Endothelial cell (in vitro differentiated cells): ENCODE measurements around the gene FTCDNL1. TPM values are rescaled to one million over a fixed set of nuclear protein-coding genes. Genes with fewer than 3 reads are reported as not detected.

ENCODE experiments used
- DNase-seq: peaks from one replicate; pipeline ENCODE4 v3.0.0; 2021; ENCODE audit warnings: low spot score
- H3K27ac Mint-ChIP-seq: one replicate; pipeline ENCODE4 v1.8.0; 2021; ENCODE audit warnings: mixed read lengths, inconsistent platforms; ENCODE audit not compliant: unreplicated experiment
- H3K27me3 Mint-ChIP-seq: one replicate; pipeline ENCODE4 v1.8.0; 2021; ENCODE audit warnings: mild to moderate bottlenecking, moderate library complexity, mixed read lengths, inconsistent platforms; ENCODE audit not compliant: unreplicated experiment
- H3K36me3 Mint-ChIP-seq: one replicate; pipeline ENCODE4 v1.8.0; 2021; ENCODE audit warnings: mild to moderate bottlenecking, low read depth, mixed read lengths, inconsistent platforms; ENCODE audit not compliant: unreplicated experiment
- H3K4me1 Mint-ChIP-seq: one replicate; pipeline ENCODE4 v1.8.0; 2021; ENCODE audit warnings: mild to moderate bottlenecking, mixed read lengths, inconsistent platforms; ENCODE audit not compliant: unreplicated experiment
- H3K4me3 Mint-ChIP-seq: one replicate; pipeline ENCODE4 v1.8.0; 2021; ENCODE audit warnings: mild to moderate bottlenecking, mixed read lengths, inconsistent platforms; ENCODE audit not compliant: unreplicated experiment
- H3K9me3 Mint-ChIP-seq: one replicate; pipeline ENCODE4 v1.8.0; 2021; ENCODE audit warnings: mixed read lengths, inconsistent platforms; ENCODE audit not compliant: unreplicated experiment
- CTCF ChIP-seq: fragments of 200-600 bp; sonication (generic); IDR thresholded peaks from one replicate; pipeline ENCODE4 v1.5.0; 2021; ENCODE audit warnings: antibody characterized with exemption; ENCODE audit not compliant: unreplicated experiment
- total RNA-seq: library from RNA; stranded (reverse); fragmentation: NEBNext Ultra II Directional; extraction: Animal tissue kit (Norgen Biotek cat#: 25700); gene quantifications from one replicate; pipeline ENCODE4 v1.2.1, GENCODE V29; 2021; ENCODE audit not compliant: unreplicated experiment

The FTCDNL1 gene
- total RNA-seq, 1 donor from 2014 or later = 1.0 TPM

- no peak for DNase-seq
- TF ChIP-seq CTCF = no peak
- H3K27me3 Mint-ChIP-seq = no peaks in the 10 kb centered on the region
- H3K4me3 Mint-ChIP-seq = no peak overlapping the region
- no peak overlapping the region for H3K27ac Mint-ChIP-seq
- no peaks in the 10 kb centered on the region for H3K9me3 Mint-ChIP-seq
- H3K4me1 Mint-ChIP-seq = peaks cover 7% of the 10 kb centered on the region
- peaks cover 9% of the 10 kb centered on the region for H3K36me3 Mint-ChIP-seq
Observed at GRCh38 chr2:199777916-199778315, 73.1 kb downstream of the FTCDNL1 start.

- Mint-ChIP-seq H3K9me3 (no peaks in the 10 kb centered on the region), H3K4me3 (no peak overlapping the region), H3K27me3 (no peaks in the 10 kb centered on the region), H3K27ac (no peak overlapping the region), H3K36me3 (peaks cover 9% of the 10 kb centered on the region), H3K4me1 (peaks cover 7% of the 10 kb centered on the region)
- DNase-seq = no peak
- TF ChIP-seq CTCF = no peak
Observed at GRCh38 chr2:199777315-199777714, 73.7 kb downstream of the FTCDNL1 start.

GRCh38 chr2:199775267-199775666, 75.7 kb downstream of the FTCDNL1 start:
- no peak for DNase-seq
- H3K36me3 Mint-ChIP-seq = no peaks in the 10 kb centered on the region
- H3K27ac Mint-ChIP-seq = no peak overlapping the region
- no peak for TF ChIP-seq CTCF
- peaks cover 7% of the 10 kb centered on the region for H3K4me1 Mint-ChIP-seq
- H3K4me3 Mint-ChIP-seq = no peak overlapping the region
- H3K27me3 Mint-ChIP-seq = no peaks in the 10 kb centered on the region
- no peaks in the 10 kb centered on the region for H3K9me3 Mint-ChIP-seq

GRCh38 chr2:199772035-199772976, 78.7 kb downstream of the FTCDNL1 start:
- no peaks in the 10 kb centered on the region for H3K36me3 Mint-ChIP-seq
- H3K4me1 Mint-ChIP-seq = peaks cover 7% of the 10 kb centered on the region
- no peak for TF ChIP-seq CTCF
- no peak overlapping the region for H3K27ac Mint-ChIP-seq
- DNase-seq = no peak
- H3K9me3 Mint-ChIP-seq = no peaks in the 10 kb centered on the region
- no peak overlapping the region for H3K4me3 Mint-ChIP-seq
- H3K27me3 Mint-ChIP-seq = no peaks in the 10 kb centered on the region

GRCh38 chr2:199770716-199771115, 80.3 kb downstream of the FTCDNL1 start:
- no peaks in the 10 kb centered on the region for H3K9me3 Mint-ChIP-seq
- no peak for TF ChIP-seq CTCF
- H3K27ac Mint-ChIP-seq = no peak overlapping the region
- H3K4me1 Mint-ChIP-seq = peaks cover 7% of the 10 kb centered on the region
- H3K27me3 Mint-ChIP-seq = no peaks in the 10 kb centered on the region
- H3K36me3 Mint-ChIP-seq = no peaks in the 10 kb centered on the region
- H3K4me3 Mint-ChIP-seq = no peak overlapping the region
- no peak for DNase-seq
